T-helper 2 cell treated with Interferon-gamma antibody and Interleukin-4, amounts not matched to agents 100 ng/mL and 5 ng/mL, for 36 hours (primary cell): ENCODE results near the gene UBN1. TPM values are rescaled to one million over a fixed set of nuclear protein-coding genes. Genes with fewer than 3 reads are reported as not detected.
"Not testable (repeated sequence)": the region's sequence is repeated elsewhere in the genome, so short reads cannot be mapped to it uniquely, and the experiment has no call there.

Experiments
- intact Hi-C: fragments of 100-400 bp; cut with micrococcal nuclease; formaldehyde crosslinking; loops from one replicate; pipeline ENCODE4 v1.15.1; 2023
- total RNA-seq: library from RNA; stranded (reverse); gene quantifications from 2 replicates; pipeline ENCODE4 v1.2.3, GENCODE V29; 2022

Gene UBN1
- total RNA-seq, 1 donor from 2014 or later: 42.0 TPM

GRCh38 chr16:4925293-4925607 lies 78.0 kb downstream of the UBN1 start:
- intact Hi-C loops: no loop called here

- intact Hi-C loops: no loop called here
Measured at GRCh38 chr16:4925791-4926190, 78.5 kb downstream of the UBN1 start.

DNA sequence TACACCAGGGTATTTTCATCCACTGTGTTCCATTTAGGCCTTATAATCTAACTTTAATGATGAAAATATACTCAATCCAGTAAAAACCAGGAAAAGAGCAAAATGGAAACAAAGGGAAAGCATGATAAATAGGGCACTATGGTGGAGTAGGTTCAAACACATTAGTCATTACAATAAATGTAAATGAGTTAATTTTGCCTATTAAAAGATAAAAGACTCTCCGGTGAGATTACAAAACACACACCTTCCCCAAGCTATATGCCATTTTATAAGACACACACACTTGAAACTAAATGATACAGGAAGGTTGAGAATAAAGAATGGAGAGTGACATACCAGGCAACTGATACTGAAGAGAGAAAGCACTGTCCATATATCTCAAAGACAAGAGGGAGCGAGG lies 79.6 kb downstream of the UBN1 start:
- intact Hi-C loops: no loop called here

DNA sequence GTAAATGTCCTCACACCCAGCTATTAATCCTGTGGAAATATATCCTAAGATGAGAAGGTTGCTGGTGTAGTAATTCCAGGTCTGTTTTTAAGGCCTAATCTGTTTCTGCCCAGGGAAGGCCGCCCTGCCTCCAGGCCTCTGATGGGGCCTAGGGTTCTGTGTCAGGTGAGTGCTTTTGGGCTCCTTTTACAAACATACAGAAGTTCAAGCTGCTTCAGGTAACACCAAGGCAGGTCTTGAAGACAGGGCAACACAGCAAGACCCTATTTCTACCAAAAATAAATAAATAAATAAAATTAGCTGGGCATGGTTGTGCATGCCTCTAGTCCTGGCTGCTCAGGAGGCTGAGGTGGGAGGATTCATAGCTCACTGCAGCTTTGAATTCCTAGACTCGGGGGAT lies 80.4 kb downstream of the UBN1 start:
- intact Hi-C loops: no loop called here

DNA sequence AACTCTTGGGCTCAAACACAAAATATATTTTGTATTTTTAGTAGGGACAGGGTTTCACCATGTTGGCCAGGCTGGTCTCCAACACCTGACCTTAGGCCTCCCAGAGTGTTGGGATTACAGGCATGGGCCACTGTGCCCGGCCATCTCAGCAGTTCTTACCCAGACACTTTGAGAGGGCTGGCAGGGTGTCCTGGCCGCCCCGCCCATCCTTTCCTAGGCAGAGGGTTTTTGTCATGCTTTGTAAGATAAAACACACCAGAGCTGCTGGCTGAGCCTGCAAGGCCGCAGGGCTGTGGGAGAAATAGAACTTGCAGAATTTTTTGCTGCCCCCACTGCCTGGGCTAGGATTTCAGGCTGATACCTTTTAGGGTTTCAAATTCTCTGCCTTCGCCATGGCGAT lies 80.9 kb downstream of the UBN1 start:
- intact Hi-C loops: no loop called here

DNA sequence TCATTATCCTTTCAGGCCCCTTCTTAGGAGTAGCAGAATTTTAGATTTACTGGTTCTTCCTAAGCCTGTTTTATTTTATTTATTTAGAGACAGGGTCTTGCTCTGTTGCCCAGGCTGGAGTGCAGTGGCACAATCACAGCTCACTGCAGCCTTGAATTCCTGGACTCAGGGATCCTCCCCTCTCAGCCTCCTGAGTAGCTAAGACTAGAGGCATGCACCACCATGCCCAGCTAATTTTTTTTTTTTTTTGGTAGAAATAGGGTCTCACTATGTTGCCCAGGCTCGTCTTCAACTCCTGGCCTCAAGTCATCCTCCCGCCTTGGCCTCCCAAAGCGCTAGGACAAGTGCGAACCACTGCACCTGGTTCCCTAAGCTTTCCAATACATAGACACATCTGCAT lies 82.3 kb downstream of the UBN1 start:
- intact Hi-C loops: not testable (repeated sequence)

- intact Hi-C loops: no loop called here
Measured at GRCh38 chr16:4931381-4931780, 84.1 kb downstream of the UBN1 start.

Other genes with a start within 250 kb of the UBN1 start
- 19.6 and 22.1 TPM in 2 replicates for gene UBALD1, start 232.6 kb upstream of the UBN1 start, total RNA-seq
- 87.0 and 87.8 TPM in 2 replicates for gene MGRN1, start 222.7 kb upstream of the UBN1 start, total RNA-seq
- 33.4 and 34.7 TPM in 2 replicates for gene NUDT16L1, start 153.9 kb upstream of the UBN1 start, total RNA-seq
- 12.8 and 15.9 TPM in 2 replicates for gene ANKS3, start 113.2 kb upstream of the UBN1 start, total RNA-seq
- gene DNAAF8, start 112.9 kb upstream of the UBN1 start, total RNA-seq: 0.11 and 0.25 TPM in 2 replicates
- gene ZNF500, start 80.3 kb upstream of the UBN1 start, total RNA-seq: 16.1 and 20.2 TPM in 2 replicates
- gene SEPTIN12, start 59.1 kb upstream of the UBN1 start, total RNA-seq: not detected in 2 replicates
- gene SMIM22, start 52.1 kb upstream of the UBN1 start, total RNA-seq: not detected in 2 replicates
- 7.0 and 7.3 TPM in 2 replicates for gene ROGDI, start 44.8 kb upstream of the UBN1 start, total RNA-seq
- gene GLYR1, start 193 bp upstream of the UBN1 start, total RNA-seq: 114 and 116 TPM in 2 replicates
- gene PPL, start 89.7 kb downstream of the UBN1 start, total RNA-seq: not detected in 2 replicates
- not detected in 2 replicates for gene SEC14L5, start 110.8 kb downstream of the UBN1 start, total RNA-seq
- 13.7 and 14.0 TPM in 2 replicates for gene NAGPA, start 186.5 kb downstream of the UBN1 start, total RNA-seq
- not detected in 2 replicates for gene C16orf89, start 218.5 kb downstream of the UBN1 start, total RNA-seq
- 32.4 and 32.5 TPM in 2 replicates for gene ALG1, start 224.4 kb downstream of the UBN1 start, total RNA-seq